Ovary (tissue), 9 donors: Measurements from ENCODE around the gene EIF4G3. TPM values are rescaled to one million over a fixed set of nuclear protein-coding genes. Genes with fewer than 3 reads are reported as not detected.

Source experiments
- DNase-seq, 5 donors: peaks; one replicate each; pipeline ENCODE4 v3.0.0-alpha.2; 2019 to 2020
- H3K27ac ChIP-seq, 2 donors: fragments of 200-600 bp; one replicate each; pipeline versions ENCODE4 v1.5.1 to v1.8.0; 2019 to 2022
- H3K27me3 ChIP-seq: fragments of 200-600 bp; one replicate; pipeline ENCODE4 v1.8.0; 2022
- H3K36me3 ChIP-seq: fragments of 200-600 bp; sonication (generic); one replicate; pipeline ENCODE4 v1.5.1; 2019
- H3K4me1 ChIP-seq: one replicate; pipeline ENCODE4 v1.8.1; 2013; ENCODE audit warnings: mild to moderate bottlenecking, moderate library complexity; ENCODE audit not compliant: insufficient read depth
- H3K4me3 ChIP-seq: fragments of 200-600 bp; sonication (generic); one replicate; pipeline ENCODE4 v1.5.1; 2017
- H3K9me3 ChIP-seq, 2 donors: fragments of 200-600 bp in 1 of 2; sonication (generic) in 1 of 2; one replicate each; pipeline versions ENCODE4 v1.5.1 to v1.8.1; 2013 to 2019; ENCODE audit warnings: mild to moderate bottlenecking in 1 of 2, moderate library complexity in 1 of 2
- EP300 ChIP-seq: sonication (generic); formaldehyde crosslinking; IDR thresholded peaks from one replicate; pipeline ENCODE4 v1.6.1; 2017; ENCODE audit warnings: antibody characterized with exemption
- POLR2A ChIP-seq: fragments of 450-650 bp; IDR thresholded peaks from one replicate; pipeline ENCODE4 v1.6.1; 2017; ENCODE audit warnings: antibody characterized with exemption, mild to moderate bottlenecking, moderate library complexity
- WGBS, 3 donors: extraction: QIAGEN DNeasy Blood & Tissue Kit in 1 of 3; methylation state at CpG; one replicate each; pipeline versions ENCODE4 v1.1.5 to v1.1.7; 2013 to 2017; 5-methylcytosine and 5-hydroxymethylcytosine counted together
- intact Hi-C, 4 donors: fragments of 100-400 bp; cut with DNase I; formaldehyde crosslinking; loops; one replicate each; pipeline versions ENCODE4 v1.11.0 to v1.15.1; 2022 to 2023
- polyA plus RNA-seq, 2 donors: library from polyadenylated mRNA; stranded (reverse); fragments of 200-250 nt in 1 of 2; fragments of 350-450 nt in 1 of 2; fragmentation: Illumina TruSeq in 1 of 2; extraction: RNeasy Lipid Tissue Mini Kit (QIAGEN cat#74804) in 1 of 2; gene quantifications; one replicate each; pipeline ENCODE4 v1.2.3, GENCODE V29; 2013 to 2014
- total RNA-seq, 7 donors: library from RNA; depleted of rRNA in 2 of 7; stranded (reverse); fragments of >200 nt in 2 of 7; fragmentation: NEBNext Ultra II Directional in 3 of 7; extraction: Animal tissue kit (Norgen Biotek cat#: 25700) in 3 of 7; gene quantifications; one replicate each; pipeline versions ENCODE4 v1.1.0 to v1.2.4, GENCODE V29; 2016 to 2023
- TF ChIP-seq, protein P1 (sequence below), 3 donors: fragments of 450-650 bp in 2 of 3; fragments of 200-600 bp in 1 of 3; IDR thresholded peaks; one replicate each; pipeline versions ENCODE4 v1.5.1 to v1.8.0; 2016 to 2022; ENCODE audit warnings: antibody characterized with exemption in 3 of 3, mild to moderate bottlenecking in 1 of 3
- donor health status: DM: no; HTN: no; CAD: no; lungs with moderate emphysema.
- donor health status: DM: no; HTN: no; CAD: no.
- donor health status: Bipolar disorder and iron deficiency.
- donor health status: DM: yes; HTN: yes; CAD: no.
- donor health status: DM: no; HTN: no; CAD: no.
- donor health status: DM: yes; HTN: yes; CAD: no.

EIF4G3 gene
- total and polyA plus RNA-seq, 9 donors: 13.9 to 62.4 (median 39.4) TPM

DNA sequence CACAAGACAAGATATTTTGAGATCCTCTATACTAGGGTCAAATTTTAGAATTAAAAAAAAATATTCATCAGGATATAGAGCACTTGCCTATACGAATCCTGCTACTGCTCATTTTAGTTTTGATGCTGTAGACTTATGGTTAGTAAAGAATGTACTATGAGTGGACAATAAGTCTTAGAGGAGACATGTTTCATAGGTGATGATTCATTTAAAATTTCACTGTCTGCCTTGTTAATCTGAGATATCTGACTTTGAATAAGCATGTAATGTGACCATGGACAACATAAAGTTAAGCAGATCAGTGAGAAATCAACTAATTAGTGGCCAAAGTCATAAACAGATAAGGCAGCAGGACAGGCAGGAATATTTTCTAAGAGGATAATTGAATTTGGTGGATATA lies 282.8 kb downstream of the EIF4G3 start:
- 93 to 97% (median 95%) methylated on average over 1 of the region's 1 CpG for WGBS, 3 donors
- H3K36me3 ChIP-seq: no peaks in the 10 kb centered on the region
- intact Hi-C loops: no loop called here
- no peak overlapping the region for H3K4me3 ChIP-seq
- DNase-seq: no peak
- H3K9me3 ChIP-seq: no peaks in the 10 kb centered on the region
- no peak overlapping the region for H3K27ac ChIP-seq
- TF ChIP-seq, protein P1, sequence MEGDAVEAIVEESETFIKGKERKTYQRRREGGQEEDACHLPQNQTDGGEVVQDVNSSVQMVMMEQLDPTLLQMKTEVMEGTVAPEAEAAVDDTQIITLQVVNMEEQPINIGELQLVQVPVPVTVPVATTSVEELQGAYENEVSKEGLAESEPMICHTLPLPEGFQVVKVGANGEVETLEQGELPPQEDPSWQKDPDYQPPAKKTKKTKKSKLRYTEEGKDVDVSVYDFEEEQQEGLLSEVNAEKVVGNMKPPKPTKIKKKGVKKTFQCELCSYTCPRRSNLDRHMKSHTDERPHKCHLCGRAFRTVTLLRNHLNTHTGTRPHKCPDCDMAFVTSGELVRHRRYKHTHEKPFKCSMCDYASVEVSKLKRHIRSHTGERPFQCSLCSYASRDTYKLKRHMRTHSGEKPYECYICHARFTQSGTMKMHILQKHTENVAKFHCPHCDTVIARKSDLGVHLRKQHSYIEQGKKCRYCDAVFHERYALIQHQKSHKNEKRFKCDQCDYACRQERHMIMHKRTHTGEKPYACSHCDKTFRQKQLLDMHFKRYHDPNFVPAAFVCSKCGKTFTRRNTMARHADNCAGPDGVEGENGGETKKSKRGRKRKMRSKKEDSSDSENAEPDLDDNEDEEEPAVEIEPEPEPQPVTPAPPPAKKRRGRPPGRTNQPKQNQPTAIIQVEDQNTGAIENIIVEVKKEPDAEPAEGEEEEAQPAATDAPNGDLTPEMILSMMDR (IDR thresholded peaks at IDR 0.05): no peak
- no peak for TF ChIP-seq EP300
- TF ChIP-seq POLR2A: no peak
- no peaks in the 10 kb centered on the region for H3K27me3 ChIP-seq
- H3K4me1 ChIP-seq: no peaks in the 10 kb centered on the region

DNA sequence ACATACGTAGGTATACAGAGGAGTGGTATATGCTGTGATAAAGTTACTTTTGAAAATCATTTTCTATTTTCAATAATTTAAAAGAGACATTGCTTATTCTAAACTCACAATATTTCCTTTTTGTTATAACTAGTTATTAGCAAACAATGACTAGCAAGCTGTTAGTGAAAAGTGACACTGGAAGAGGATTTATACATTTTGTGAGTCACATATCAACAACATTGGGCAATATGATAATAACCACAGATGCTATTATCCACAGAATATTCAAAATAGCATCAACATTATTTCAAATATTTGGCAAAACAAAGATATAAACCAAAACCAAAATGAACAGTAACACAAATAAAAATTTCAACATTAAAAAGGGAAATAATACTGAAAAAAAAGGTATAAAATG lies 285.6 kb downstream of the EIF4G3 start:
- H3K9me3 ChIP-seq: no peaks in the 10 kb centered on the region
- no peaks in the 10 kb centered on the region for H3K4me1 ChIP-seq
- no peak overlapping the region for H3K27ac ChIP-seq
- TF ChIP-seq, protein P1 (IDR thresholded peaks at IDR 0.05): no peak
- TF ChIP-seq POLR2A (no peak), EP300 (no peak)
- no peaks in the 10 kb centered on the region for H3K27me3 ChIP-seq
- no peak overlapping the region for H3K4me3 ChIP-seq
- DNase-seq: no peak
- whole genome bisulfite sequencing, 3 donors: 42 to 91% (median 86%) methylated on average over 1 of the region's 1 CpG
- H3K36me3 ChIP-seq: no peaks in the 10 kb centered on the region
- intact Hi-C loops: no loop called here

DNA sequence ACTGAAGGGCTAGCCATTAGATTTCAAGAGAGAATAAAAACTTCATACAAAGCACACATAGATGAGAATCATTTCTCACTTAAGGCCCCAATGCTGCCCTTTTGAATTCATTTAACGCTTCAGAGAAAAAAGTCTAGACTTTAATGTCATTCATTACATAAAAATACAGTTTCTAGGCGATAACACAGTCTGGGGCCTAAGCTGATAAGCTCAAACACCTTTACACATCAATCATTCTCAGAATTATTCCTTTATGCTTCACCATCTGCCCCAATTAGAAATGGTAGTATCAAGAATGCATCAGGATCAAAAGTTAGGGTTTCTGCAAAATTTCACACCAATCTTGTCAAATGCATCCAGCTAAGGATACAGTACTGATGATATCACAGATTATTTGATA lies 289.5 kb downstream of the EIF4G3 start:
- no peak overlapping the region for H3K4me3 ChIP-seq
- no peaks in the 10 kb centered on the region for H3K27me3 ChIP-seq
- 88 to 95% (median 93%) methylated on average over 2 of the region's 2 CpGs for WGBS, 3 donors
- H3K36me3 ChIP-seq: no peaks in the 10 kb centered on the region
- H3K9me3 ChIP-seq: no peaks in the 10 kb centered on the region
- intact Hi-C loops: no loop called here
- no peaks in the 10 kb centered on the region for H3K4me1 ChIP-seq
- DNase-seq: no peak
- TF ChIP-seq POLR2A: no peak
- TF ChIP-seq, protein P1 (IDR thresholded peaks at IDR 0.05): no peak
- no peak for TF ChIP-seq EP300
- no peak overlapping the region for H3K27ac ChIP-seq

DNA sequence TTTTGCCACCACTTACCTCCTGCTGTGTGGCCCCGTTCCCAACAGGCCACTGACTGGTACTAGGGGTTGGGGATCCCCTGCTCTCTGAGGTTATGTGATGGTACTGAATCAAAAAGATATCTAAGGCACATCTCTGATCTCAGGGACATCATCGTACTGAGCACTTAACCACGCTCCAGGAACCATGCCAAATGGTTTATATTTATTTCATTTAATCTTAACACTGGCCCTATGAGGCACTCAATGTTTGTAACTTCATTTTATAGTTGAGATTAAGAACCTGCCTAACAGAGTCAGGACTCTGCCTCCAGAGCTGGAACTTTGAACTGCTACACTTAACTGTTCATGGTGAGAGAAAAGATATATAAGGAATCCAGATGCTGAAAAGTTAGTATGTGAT lies 291.6 kb downstream of the EIF4G3 start:
- intact Hi-C loops: no loop called here
- WGBS, 3 donors: 71 to 83% (median 74%) methylated on average over 3 of the region's 3 CpGs
- TF ChIP-seq EP300: no peak
- TF ChIP-seq POLR2A: no peak
- TF ChIP-seq, protein P1 (IDR thresholded peaks at IDR 0.05): no peak

More for the DNA sequence above, 291.6 kb downstream of the EIF4G3 start:
- H3K4me3 ChIP-seq: no peak overlapping the region
- H3K27ac ChIP-seq: no peak overlapping the region
- no peaks in the 10 kb centered on the region for H3K9me3 ChIP-seq
- no peaks in the 10 kb centered on the region for H3K4me1 ChIP-seq
- H3K27me3 ChIP-seq: no peaks in the 10 kb centered on the region
- H3K36me3 ChIP-seq: no peaks in the 10 kb centered on the region
- DNase-seq: no peak
